Suppressor macrophage treated with lipopolysaccharide for 1 hour (primary cell): ENCODE measurements around the gene B4GALT7.
"Not testable (repeated sequence)": the region's sequence is repeated elsewhere in the genome, so short reads cannot be mapped to it uniquely, and the experiment has no call there.

Experiments
- DNase-seq, 3 donors: peaks; one replicate each; pipeline ENCODE4 v3.0.0-alpha.2; 2020 to 2022

B4GALT7 gene, protein sequence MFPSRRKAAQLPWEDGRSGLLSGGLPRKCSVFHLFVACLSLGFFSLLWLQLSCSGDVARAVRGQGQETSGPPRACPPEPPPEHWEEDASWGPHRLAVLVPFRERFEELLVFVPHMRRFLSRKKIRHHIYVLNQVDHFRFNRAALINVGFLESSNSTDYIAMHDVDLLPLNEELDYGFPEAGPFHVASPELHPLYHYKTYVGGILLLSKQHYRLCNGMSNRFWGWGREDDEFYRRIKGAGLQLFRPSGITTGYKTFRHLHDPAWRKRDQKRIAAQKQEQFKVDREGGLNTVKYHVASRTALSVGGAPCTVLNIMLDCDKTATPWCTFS

DNA sequence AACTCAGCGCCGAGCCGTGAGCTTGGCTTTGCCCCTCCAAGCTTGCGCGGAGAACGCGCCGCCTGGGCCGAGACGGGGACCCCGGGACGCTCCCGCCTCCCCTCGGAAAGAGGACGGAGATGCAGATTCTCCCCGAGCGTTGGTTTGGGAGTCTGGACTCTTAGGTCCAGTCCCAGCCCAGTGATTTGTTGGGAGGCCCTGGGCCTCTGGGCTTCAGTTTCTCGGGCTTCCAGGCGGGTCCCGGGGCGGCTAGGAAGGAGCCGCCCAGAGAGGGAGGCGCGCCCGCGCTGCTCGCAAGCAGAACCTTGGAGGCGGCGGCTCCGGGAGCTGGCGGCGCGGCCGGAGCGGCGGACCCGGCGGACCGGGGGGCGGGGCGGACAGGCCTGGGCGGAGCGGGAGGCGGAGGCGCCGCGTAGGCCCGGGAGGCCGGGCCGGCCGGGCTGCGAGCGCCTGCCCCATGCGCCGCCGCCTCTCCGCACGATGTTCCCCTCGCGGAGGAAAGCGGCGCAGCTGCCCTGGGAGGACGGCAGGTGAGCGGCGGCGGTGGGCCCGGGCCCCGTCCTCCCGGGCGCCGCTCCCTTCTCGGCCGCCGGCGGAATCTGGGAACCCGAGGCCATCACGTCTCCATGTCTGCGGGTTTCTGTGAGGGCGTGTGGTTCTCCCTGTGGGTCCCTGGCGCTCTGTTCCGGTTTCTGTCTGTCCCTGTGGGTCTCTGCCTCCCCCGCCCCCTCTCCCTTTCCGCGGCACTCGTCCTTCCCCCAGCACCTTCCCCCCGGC is at the start of gene B4GALT7:
Gene B4GALT7, plus strand, starts transcription at position 402 of the 777 bp plus-strand sequence. Its CDS starts 79 bp downstream, at position 481.
- peak; percentile 85 to 97 (median 94) for DNase-seq

GRCh38 chr5:177552839-177553455 is 47.0 kb upstream of the B4GALT7 start:
- no peak for DNase-seq

DNA sequence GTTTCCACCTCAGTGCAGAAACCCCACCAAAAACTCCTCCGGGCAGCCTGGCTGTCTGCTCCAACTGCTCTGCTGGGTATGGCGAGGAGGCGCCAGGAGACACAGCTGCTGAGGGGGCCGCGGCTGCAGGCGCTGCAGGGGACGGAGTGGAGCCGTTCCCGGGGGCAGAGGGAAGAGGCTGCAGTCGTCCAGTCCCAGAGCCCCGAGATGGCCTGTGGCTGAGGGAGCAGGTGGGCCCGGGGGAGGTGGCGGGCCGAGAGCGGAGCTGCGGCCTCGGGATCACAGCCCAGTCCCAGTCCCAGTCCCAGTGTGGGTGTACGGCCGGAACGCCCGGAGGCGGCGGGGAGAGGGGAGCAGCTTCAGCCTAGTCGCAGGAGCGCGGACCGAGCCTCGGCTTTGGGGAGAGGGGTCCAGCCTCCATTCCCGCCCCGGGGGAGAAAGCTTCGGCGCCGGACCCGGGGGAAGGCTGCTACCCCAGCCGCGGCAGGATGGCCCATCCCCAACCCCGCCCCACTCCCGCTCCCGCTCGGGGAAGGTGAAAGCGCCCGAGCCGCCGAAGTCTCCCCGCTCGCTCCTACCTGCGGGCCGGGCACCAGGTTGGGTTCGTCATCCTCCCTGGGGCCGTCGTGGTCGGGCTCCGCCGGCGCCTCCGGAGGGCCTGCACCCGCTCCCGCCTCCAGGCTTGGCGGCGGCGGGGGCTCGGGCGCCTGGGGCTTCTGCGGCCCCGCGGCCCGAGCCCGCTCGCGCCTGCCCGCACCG is 46.1 kb upstream of the B4GALT7 start:
- peak; percentile 21 to 60 (median 36) for DNase-seq

GRCh38 chr5:177554474-177555111 is 45.3 kb upstream of the B4GALT7 start, which contains the start of gene FAM193B:
TSS of gene FAM193B (minus strand) at chr5:177554563. CDS start at chr5:177554458, 105 bp downstream.
- peak; percentile 94 to 96 (median 95) for DNase-seq

DNA sequence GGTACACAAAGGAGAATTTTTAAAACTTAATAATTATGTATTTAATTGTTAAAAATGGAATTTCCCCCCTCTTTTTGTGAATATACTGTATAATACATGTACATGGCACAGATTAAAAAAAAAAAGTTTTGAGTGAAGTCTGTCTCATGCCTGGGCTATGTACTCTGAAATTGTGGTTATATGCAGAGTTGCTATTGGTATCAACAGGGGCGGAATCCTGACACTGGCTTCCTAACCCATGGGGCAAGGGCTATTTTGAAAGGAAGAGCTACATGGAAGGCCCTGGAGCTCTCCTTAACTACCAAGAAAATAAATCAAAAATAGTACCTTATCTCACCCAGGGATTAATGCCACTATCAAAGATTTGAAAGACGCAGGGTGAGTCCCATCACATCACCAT is 44.7 kb upstream of the B4GALT7 start:
- no peak for DNase-seq

GRCh38 chr5:177555665-177556064 is 44.3 kb upstream of the B4GALT7 start:
- no peak for DNase-seq

DNA sequence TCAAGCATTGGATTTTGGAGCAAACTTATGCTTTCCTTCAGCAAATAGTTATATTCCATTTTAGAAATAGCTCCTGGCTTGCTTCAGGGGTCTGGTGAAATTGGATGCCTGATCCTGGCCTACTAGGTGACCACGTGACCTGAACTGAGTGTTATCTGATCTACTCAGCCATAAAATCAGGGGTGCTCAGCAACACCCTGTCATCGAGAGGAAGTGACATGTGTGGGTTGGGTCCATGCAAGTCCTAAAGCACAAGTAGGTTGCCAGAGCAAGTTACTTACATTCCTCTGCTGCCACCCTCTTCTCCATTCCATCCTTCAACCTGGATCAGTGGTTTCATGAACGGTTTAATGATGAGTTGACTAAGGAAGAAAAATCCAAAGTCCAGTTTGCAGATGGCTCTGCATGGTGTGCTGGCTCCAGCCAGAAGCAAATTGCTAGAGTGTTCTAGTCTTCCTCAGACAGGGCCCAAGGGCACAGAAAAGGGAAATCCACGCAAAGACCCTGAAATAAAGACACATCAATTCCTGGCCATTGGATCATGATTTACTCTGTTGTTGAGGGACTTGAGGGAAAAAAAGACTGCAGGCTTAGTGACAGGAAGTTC is 42.8 kb upstream of the B4GALT7 start:
- DNase-seq: peak in 1 of 3 donors; percentile 10

DNA sequence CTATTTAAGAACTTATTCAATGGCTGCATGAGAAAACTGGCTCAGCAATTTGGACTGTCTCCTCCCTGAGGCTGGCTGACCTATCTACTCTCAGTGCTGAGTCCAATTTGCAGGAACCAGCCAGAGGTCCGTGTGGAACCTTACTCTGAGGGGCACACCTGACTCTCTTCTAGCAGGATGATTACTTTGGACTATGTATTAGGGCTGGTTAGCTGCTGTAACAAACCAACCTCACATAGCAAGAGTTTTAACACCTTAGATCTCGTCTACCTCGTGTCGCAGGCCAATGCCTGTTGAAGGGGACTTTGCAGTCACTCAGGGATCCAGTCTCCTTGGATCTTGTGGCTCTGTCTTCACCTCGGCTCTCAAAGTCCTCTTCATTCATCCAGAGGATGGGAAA is 42.1 kb upstream of the B4GALT7 start:
- no peak for DNase-seq

GRCh38 chr5:177559446-177559941 is 40.4 kb upstream of the B4GALT7 start:
- DNase-seq: not testable (repeated sequence)

- no peak for DNase-seq
Observed at GRCh38 chr5:177565046-177565445, 34.9 kb upstream of the B4GALT7 start.

- no peak for DNase-seq
Observed at GRCh38 chr5:177568326-177568725, 31.6 kb upstream of the B4GALT7 start.

GRCh38 chr5:177569894-177570293 is 30.0 kb upstream of the B4GALT7 start:
- no peak for DNase-seq

GRCh38 chr5:177575488-177575887 is 24.4 kb upstream of the B4GALT7 start:
- no peak for DNase-seq

DNA sequence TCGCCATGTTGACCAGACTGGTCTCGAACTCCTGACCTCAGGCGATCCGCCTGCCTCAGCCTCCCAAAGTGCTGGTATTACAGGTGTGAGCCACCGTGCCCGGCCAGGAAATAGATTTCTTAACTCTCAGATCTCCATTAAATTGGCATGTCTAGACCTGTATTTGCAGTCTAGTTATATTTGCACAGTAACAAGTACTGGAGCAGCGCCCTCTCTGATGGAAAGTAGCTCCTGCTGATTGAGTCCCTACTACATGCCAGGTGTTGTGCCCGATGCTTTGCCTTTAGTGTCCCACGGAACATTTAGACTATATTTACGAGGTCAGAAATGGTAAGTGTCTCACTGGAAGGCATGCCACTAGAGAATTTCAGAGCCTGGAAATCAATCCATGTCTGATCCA is 23.8 kb upstream of the B4GALT7 start:
- no peak for DNase-seq

DNA sequence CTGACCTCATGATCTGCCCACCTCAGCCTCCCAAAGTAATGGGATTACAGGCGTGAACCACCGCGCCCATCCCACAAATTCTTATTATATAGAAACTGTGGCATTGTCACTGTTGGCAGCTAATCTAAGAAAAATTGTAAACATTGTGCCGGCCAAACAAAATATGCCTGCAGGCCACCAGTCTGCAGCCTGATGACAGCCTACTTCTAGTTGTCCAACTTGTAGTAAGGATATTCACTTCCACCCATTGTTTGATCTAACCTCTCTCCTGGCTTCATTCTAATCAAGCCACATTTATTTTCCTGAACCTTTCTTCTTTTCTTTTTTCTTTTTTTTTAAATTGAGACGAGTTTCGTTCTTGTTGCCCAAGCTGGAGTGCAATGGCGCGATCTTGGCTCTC is 21.6 kb upstream of the B4GALT7 start:
- no peak for DNase-seq

DNA sequence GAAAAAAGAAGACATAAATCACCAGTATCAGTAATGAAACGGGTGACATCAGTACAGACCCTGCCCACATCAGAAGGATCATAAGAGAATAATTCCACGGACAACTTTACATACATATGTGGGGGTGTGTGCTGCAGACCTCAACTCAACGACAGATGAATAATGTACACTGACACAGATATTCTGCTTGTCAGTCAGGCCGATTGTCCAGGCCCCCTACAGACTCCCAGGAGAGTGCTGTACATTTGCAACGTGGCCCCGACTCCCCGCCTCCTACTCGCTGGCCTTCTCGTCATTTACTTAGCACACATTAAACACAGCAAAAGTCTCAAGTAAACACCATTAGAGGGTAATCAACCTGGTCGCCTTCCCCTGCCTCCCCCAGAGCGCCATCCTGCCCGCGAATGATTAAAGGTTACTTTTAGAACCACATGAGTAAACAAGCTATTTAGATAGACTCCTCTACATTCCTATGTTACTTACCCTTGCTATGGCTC is 11.5 kb upstream of the B4GALT7 start:
- no peak for DNase-seq

DNA sequence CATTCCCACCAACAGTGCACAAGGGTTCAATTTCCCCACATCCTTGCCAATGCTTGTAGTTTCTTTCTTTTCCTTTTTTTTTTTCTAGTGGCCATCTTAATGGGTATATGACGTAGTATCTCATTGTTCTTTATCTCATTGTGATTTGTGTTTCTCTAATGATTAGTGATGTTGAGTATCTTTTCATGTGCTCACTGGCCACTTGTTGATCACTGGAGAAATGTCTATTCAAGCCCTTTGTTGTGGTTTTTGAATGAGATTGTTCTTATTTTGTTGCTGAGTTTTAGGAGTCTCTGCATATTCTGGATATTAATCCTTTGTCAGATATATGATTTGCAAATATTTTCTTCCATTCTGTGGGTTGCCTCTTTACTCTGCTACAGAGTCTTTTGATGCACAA is 9.5 kb upstream of the B4GALT7 start:
- no peak for DNase-seq

DNA sequence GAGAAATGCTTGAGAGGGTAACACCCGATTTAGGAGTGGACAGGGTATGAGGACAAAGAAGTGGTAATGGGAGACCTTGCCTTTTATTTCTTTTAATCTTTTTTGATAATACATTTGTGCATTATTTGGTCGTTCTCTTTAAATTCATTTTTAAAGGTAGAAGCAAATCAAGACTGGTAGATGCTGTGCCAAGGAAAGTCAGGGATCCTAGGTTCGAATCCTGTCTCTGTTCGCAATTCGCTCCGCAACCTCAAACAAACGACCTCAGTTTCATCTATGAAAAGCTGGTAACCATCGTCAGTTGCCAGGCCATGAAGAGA is 8.3 kb upstream of the B4GALT7 start:
- no peak for DNase-seq

GRCh38 chr5:177592010-177592834 is 7.7 kb upstream of the B4GALT7 start, which contains the start of gene TMED9:
TSS of gene TMED9 (plus strand) at chr5:177592203. CDS start at chr5:177592215, 12 bp downstream.
- peak; percentile 84 to 93 (median 91) for DNase-seq

GRCh38 chr5:177592905-177593304 is 7.0 kb upstream of the B4GALT7 start:
- DNase-seq: no peak

GRCh38 chr5:177593511-177593910 is 6.4 kb upstream of the B4GALT7 start:
- no peak for DNase-seq
